Activated naive CD8-positive, alpha-beta T cell treated with anti-CD3 and anti-CD28 coated beads for 36 hours (primary cell): ENCODE data around the gene A2ML1. TPM values are rescaled to one million over a fixed set of nuclear protein-coding genes. Genes with fewer than 3 reads are reported as not detected.
"Not testable (repeated sequence)": the region's sequence is repeated elsewhere in the genome, so short reads cannot be mapped to it uniquely, and the experiment has no call there.

ENCODE experiments used
- DNase-seq: peaks from one replicate; pipeline ENCODE4 v3.0.0; 2021
- H3K27ac Mint-ChIP-seq: one replicate; pipeline ENCODE4 v1.8.0; 2022; ENCODE audit warnings: mild to moderate bottlenecking, moderate library complexity, mixed read lengths
- H3K27me3 Mint-ChIP-seq: one replicate; pipeline ENCODE4 v1.8.0; 2022; ENCODE audit warnings: mild to moderate bottlenecking, mixed read lengths
- H3K36me3 Mint-ChIP-seq: one replicate; pipeline ENCODE4 v1.8.0; 2021; ENCODE audit warnings: mild to moderate bottlenecking, mixed read lengths
- H3K4me1 Mint-ChIP-seq: one replicate; pipeline ENCODE4 v1.8.0; 2021; ENCODE audit warnings: mixed read lengths
- H3K4me3 Mint-ChIP-seq: one replicate; pipeline ENCODE4 v1.8.0; 2022; ENCODE audit warnings: mild to moderate bottlenecking, moderate library complexity, mixed read lengths
- H3K9me3 Mint-ChIP-seq: one replicate; pipeline ENCODE4 v1.8.0; 2022; ENCODE audit warnings: mixed read lengths
- total RNA-seq, 2 experiments: library from RNA; stranded (reverse); gene quantifications; one replicate each; pipeline ENCODE4 v1.2.3, GENCODE V29; 2021

The A2ML1 gene
- total RNA-seq, 2 experiments from 2014 or later = not detected

GRCh38 chr12:8919643-8920042, 97.2 kb downstream of the A2ML1 start:
- not testable (repeated sequence) for DNase-seq, H3K27ac Mint-ChIP-seq

DNA sequence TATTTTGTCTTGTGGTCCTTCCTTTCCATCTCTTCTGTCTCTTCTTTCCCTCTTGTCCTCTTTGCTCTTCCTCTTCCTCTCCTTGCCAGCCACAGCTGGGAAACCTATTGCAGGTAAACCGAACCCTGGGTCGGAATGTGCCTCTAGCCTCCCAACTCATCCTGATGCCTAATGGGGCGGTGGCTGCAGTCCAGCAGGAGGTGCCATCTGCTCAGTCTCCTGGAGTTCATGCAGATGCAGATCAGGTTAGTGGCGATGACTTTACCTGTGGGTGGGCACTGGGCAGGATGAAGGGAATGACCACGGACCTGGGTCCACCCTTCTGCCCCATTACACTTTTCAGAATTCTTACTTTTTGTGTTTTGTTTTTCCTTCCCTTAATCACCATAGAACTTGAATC, 100.1 kb downstream of the A2ML1 start:
- H3K27me3 Mint-ChIP-seq = no peaks in the 10 kb centered on the region
- no peaks in the 10 kb centered on the region for H3K9me3 Mint-ChIP-seq
- no peak overlapping the region for H3K4me3 Mint-ChIP-seq
- no peak for DNase-seq
- no peaks in the 10 kb centered on the region for H3K4me1 Mint-ChIP-seq
- H3K27ac Mint-ChIP-seq = no peak overlapping the region
- H3K36me3 Mint-ChIP-seq = no peaks in the 10 kb centered on the region

More at GRCh38 chr12:8919643-8920042, 97.2 kb downstream of the A2ML1 start:
- H3K36me3 Mint-ChIP-seq, H3K4me3 Mint-ChIP-seq, H3K27me3 Mint-ChIP-seq, H3K9me3 Mint-ChIP-seq, H3K4me1 Mint-ChIP-seq: not testable (repeated sequence)

Other genes with a start within 250 kb of the A2ML1 start
- not detected for gene AICDA, start 209.8 kb upstream of the A2ML1 start, total RNA-seq
- gene MFAP5, start 159.8 kb upstream of the A2ML1 start, total RNA-seq = not detected
- gene RIMKLB, start 124.6 kb upstream of the A2ML1 start, total RNA-seq = 1 to 10 TPM; 7.1 to 8.1 TPM
- 10 to 100 TPM; 12.9 to 16.5 TPM for gene PHC1, start 91.9 kb downstream of the A2ML1 start, total RNA-seq
- gene M6PR, start 127.0 kb downstream of the A2ML1 start, total RNA-seq = 100 to 1,000 TPM; 213 to 226 TPM
- 1 to 10 TPM; 2.2 to 3.7 TPM for gene KLRG1, start 166.9 kb downstream of the A2ML1 start, total RNA-seq